Right lobe of liver (tissue), 6 donors: Measurements from ENCODE around the gene VEZF1. TPM values are rescaled to one million over a fixed set of nuclear protein-coding genes. Genes with fewer than 3 reads are reported as not detected.
"Not testable (repeated sequence)": the region's sequence is repeated elsewhere in the genome, so short reads cannot be mapped to it uniquely, and the experiment has no call there.

ENCODE experiments used
- ATAC-seq, 4 donors: fragments of 200-7000 bp; cut with Tn5 transposase; one replicate each; pipeline ENCODE4 v1.9.1; 2020; ENCODE audit warnings: mild to moderate bottlenecking in 4 of 4, moderate library complexity in 4 of 4
- DNase-seq, 3 donors: peaks; one replicate each; pipeline ENCODE4 v3.0.0-alpha.2; 2020
- H3K27ac ChIP-seq, 3 donors: fragments of 200-600 bp; one replicate each; pipeline ENCODE4 v1.8.0; 2022
- H3K27me3 ChIP-seq, 2 donors: fragments of 200-600 bp; one replicate each; pipeline ENCODE4 v1.8.0; 2022
- H3K36me3 ChIP-seq, 4 donors: fragments of 200-600 bp; sonication (generic) in 1 of 4; one replicate each; pipeline versions ENCODE4 v1.5.1 to v1.8.0; 2017 to 2022; ENCODE audit warnings: control low read depth in 1 of 4
- H3K4me1 ChIP-seq, 4 donors: fragments of 200-600 bp; sonication (generic) in 1 of 4; one replicate each; pipeline versions ENCODE4 v1.5.1 to v1.8.0; 2017 to 2022; ENCODE audit warnings: control low read depth in 1 of 4
- H3K4me3 ChIP-seq, 3 donors: fragments of 200-600 bp; one replicate each; pipeline ENCODE4 v1.8.0; 2022
- H3K9me3 ChIP-seq, 4 donors: fragments of 200-600 bp; sonication (generic) in 1 of 4; one replicate each; pipeline versions ENCODE4 v1.5.1 to v1.8.0; 2017 to 2022; ENCODE audit warnings: control low read depth in 1 of 4
- POLR2A ChIP-seq: fragments of 450-650 bp; IDR thresholded peaks from one replicate; pipeline ENCODE4 v1.6.1; 2017; ENCODE audit warnings: antibody characterized with exemption, mild to moderate bottlenecking
- WGBS: methylation state at CpG from one replicate; pipeline ENCODE4 v1.1.6; 2018; ENCODE audit warnings: low coverage, low lambda C conversion rate; ENCODE audit not compliant: insufficient coverage; ENCODE audit errors: missing lambda C conversion rate; 5-methylcytosine and 5-hydroxymethylcytosine counted together
- intact Hi-C, 2 donors: fragments of 100-400 bp; cut with DNase I; formaldehyde crosslinking; loops; one replicate each; pipeline versions ENCODE4 v1.11.2 to v1.14.1; 2022
- total RNA-seq, 6 experiments: library from RNA; depleted of rRNA in 2 of 6; stranded (reverse); fragments of >200 nt in 2 of 6; fragmentation: NEBNext Ultra II Directional in 3 of 6; extraction: Animal tissue kit (Norgen Biotek cat#: 25700) in 3 of 6; gene quantifications; one replicate each; pipeline versions ENCODE4 v1.1.0 to v1.2.4, GENCODE V29; 2016 to 2023
- TF ChIP-seq, protein P1 (sequence below), 4 donors: fragments of 200-600 bp in 3 of 4; fragments of 450-650 bp in 1 of 4; IDR thresholded peaks; one replicate each; pipeline versions ENCODE4 v1.5.1 to v1.8.0; 2016 to 2022; ENCODE audit warnings: antibody characterized with exemption in 4 of 4, mild to moderate bottlenecking in 2 of 4
- donor health status: DM: no; HTN: yes; CAD: no.
- donor health status: DM: no; HTN: no; CAD: no.
- donor health status: DM: no; HTN: no; CAD: no.
- donor health status: DM: no; HTN: yes; CAD: no.
- donor health status: DM: no; HTN: yes; CAD: no.

Gene VEZF1
- total RNA-seq, 6 experiments from 2014 or later = 13.0 to 19.3 (median 14.6) TPM

GRCh38 chr17:57979076-57979475, 9.0 kb downstream of the VEZF1 start:
- DNase-seq (no peak), ATAC-seq (no peak)
- Histone ChIP-seq H3K9me3 (no peaks in the 10 kb centered on the region), H3K4me3 (no peak overlapping the region), H3K36me3 (peaks cover 0 to 74% (median 26%) of the 10 kb centered on the region in 4 donors), H3K4me1 (peaks cover 0 to 28% (median 8%) of the 10 kb centered on the region in 4 donors), H3K27me3 (no peaks in the 10 kb centered on the region), H3K27ac (no peak overlapping the region)
- WGBS = 56% methylated on average over 1 of the region's 1 CpG
- no peak for TF ChIP-seq POLR2A
- TF ChIP-seq, protein P1, sequence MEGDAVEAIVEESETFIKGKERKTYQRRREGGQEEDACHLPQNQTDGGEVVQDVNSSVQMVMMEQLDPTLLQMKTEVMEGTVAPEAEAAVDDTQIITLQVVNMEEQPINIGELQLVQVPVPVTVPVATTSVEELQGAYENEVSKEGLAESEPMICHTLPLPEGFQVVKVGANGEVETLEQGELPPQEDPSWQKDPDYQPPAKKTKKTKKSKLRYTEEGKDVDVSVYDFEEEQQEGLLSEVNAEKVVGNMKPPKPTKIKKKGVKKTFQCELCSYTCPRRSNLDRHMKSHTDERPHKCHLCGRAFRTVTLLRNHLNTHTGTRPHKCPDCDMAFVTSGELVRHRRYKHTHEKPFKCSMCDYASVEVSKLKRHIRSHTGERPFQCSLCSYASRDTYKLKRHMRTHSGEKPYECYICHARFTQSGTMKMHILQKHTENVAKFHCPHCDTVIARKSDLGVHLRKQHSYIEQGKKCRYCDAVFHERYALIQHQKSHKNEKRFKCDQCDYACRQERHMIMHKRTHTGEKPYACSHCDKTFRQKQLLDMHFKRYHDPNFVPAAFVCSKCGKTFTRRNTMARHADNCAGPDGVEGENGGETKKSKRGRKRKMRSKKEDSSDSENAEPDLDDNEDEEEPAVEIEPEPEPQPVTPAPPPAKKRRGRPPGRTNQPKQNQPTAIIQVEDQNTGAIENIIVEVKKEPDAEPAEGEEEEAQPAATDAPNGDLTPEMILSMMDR (IDR thresholded peaks at IDR 0.05) = no peak
- intact Hi-C loops = no loop called here

DNA sequence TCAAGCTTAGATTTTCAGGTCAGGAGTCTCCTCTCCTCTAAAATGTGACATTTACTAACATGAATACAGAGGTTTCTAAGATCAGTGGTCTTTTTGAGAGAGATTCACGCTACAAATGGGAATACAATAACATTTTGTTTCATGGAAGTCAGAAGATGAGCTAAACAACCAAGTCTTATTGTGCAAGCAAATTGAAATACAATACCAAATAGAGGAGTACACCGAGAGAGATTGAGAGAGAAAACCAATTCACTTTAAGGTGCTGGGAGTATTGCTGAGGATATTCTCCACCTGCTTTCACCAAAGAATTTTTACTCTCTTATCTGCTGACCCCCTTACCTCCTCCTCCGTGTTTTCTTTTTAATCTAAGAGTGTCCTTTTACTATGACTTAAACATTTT, 11.5 kb downstream of the VEZF1 start:
- Histone ChIP-seq H3K4me3 (no peak overlapping the region), H3K9me3 (no peaks in the 10 kb centered on the region), H3K27ac (no peak overlapping the region), H3K36me3 (peaks cover 0 to 75% (median 31%) of the 10 kb centered on the region in 4 donors), H3K27me3 (no peaks in the 10 kb centered on the region), H3K4me1 (peaks cover 0 to 30% (median 12%) of the 10 kb centered on the region in 4 donors)
- WGBS = 83% methylated on average over 3 of the region's 3 CpGs
- intact Hi-C loops = no loop called here
- TF ChIP-seq, protein P1 (IDR thresholded peaks at IDR 0.05) = no peak
- no peak for TF ChIP-seq POLR2A
- no peak for ATAC-seq
- no peak for DNase-seq

GRCh38 chr17:57975044-57975443, 13.0 kb downstream of the VEZF1 start:
- no peak for TF ChIP-seq POLR2A
- TF ChIP-seq, protein P1 (IDR thresholded peaks at IDR 0.05) = no peak
- peak; percentile 92 to 93 (median 92) for ATAC-seq
- Histone ChIP-seq H3K4me3 (no peak overlapping the region), H3K9me3 (no peaks in the 10 kb centered on the region), H3K27ac (peak overlapping the region in 1 of 3 donors; percentile 22), H3K4me1 (peaks cover 0 to 34% (median 12%) of the 10 kb centered on the region in 4 donors), H3K36me3 (peaks cover 0 to 62% (median 28%) of the 10 kb centered on the region in 4 donors), H3K27me3 (no peaks in the 10 kb centered on the region)
- intact Hi-C loops = no loop called here
- WGBS = 18% methylated on average over 1 of the region's 1 CpG
- DNase-seq = peak in 1 of 3 donors; percentile 44

GRCh38 chr17:57974053-57974824, 13.8 kb downstream of the VEZF1 start:
- H3K36me3 ChIP-seq = peaks cover 0 to 54% (median 25%) of the 10 kb centered on the region in 4 donors
- intact Hi-C loops, H3K27ac ChIP-seq, DNase-seq, H3K9me3 ChIP-seq, H3K4me3 ChIP-seq, H3K27me3 ChIP-seq, ATAC-seq: not testable (repeated sequence)
- H3K4me1 ChIP-seq = peaks cover 0 to 34% (median 12%) of the 10 kb centered on the region in 4 donors
- 88% methylated on average over 4 of the region's 4 CpGs for WGBS

DNA sequence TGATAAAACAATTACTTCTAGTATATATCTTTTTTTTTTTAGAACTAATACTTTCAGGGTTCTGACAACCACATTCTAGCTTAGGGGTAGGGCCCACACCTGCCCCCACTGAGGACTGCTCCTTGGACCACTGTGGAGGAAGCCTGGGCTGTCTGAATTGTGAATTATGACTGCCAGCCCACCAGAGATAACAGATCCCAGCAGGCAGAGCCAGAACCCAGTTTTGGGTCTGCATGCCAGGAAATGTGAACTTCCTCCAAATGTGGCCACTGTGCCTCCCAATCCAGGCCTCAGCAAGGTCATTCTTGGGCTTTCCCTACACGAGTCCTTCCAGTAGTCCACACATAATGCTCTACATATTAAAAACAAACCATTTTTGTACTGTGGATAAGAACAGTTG, 15.9 kb downstream of the VEZF1 start:
- Histone ChIP-seq H3K4me3 (no peak overlapping the region), H3K27me3 (no peaks in the 10 kb centered on the region), H3K36me3 (peaks cover 0 to 35% (median 14%) of the 10 kb centered on the region in 4 donors), H3K4me1 (peaks cover 0 to 34% (median 12%) of the 10 kb centered on the region in 4 donors), H3K9me3 (no peaks in the 10 kb centered on the region), H3K27ac (no peak overlapping the region)
- 18% methylated on average over 1 of the region's 1 CpG for WGBS
- ATAC-seq = no peak
- intact Hi-C loops = no loop called here
- TF ChIP-seq, protein P1 (IDR thresholded peaks at IDR 0.05) = no peak
- no peak for TF ChIP-seq POLR2A
- DNase-seq = peak in 1 of 3 donors; percentile 45
